Measurements from ENCODE around the gene POLN. TPM values are rescaled to one million over a fixed set of nuclear protein-coding genes. Genes with fewer than 3 reads are reported as not detected.

The POLN gene
- total RNA-seq, 2 experiments from 2014 or later: 2.1 to 2.3 TPM

DNA sequence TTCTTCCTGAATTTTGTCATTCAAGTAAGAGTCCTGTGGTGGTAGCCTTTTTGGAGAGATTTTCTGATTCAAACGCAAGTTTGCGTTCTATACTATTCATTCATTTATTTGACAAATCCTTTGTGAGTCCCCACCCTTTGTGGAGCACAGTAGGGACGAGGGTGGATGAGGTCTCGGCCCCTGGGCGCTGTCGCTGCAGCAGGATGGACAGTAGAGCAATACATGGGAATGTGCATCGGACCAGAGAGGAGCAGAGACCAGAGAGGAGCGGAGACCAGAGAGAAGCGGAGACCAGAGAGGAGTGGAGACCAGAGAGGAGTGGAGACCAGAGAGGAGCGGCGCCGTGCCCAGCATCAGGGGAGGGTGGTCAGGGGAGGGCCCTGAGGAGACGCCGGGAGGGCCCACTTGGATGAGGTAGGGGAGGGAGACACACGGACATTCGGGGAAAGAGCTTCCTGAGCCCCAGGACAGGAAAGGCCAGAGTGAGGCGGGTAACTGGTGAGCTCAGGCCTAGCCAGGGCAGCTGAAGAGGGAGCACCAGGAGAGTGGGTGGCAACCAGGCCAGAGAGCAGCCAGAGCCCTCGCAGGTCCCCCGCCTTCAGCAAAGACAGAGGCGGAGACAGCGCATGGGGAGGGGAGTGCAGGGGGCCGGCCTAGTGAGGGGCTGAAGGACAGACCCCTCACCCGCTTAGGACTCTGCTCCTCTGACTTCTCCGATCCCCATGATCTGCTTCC, 115.4 kb downstream of the POLN start:
- Mint-ChIP-seq H3K27ac (no peak overlapping the region), H3K4me3 (no peak overlapping the region), H3K36me3 (ENCODE audit: low read depth) (no peaks in the 10 kb centered on the region), H3K9me3 (no peaks in the 10 kb centered on the region), H3K27me3 (no peaks in the 10 kb centered on the region), H3K4me1 (ENCODE audit: low read depth) (no peaks in the 10 kb centered on the region)
- Histone ChIP-seq H3K4me1 (ENCODE audit: insufficient read depth, low read length) (no peaks in the 10 kb centered on the region), H3K27ac (ENCODE audit: low read depth in 1 of 2, low read length in 2 of 2) (no peak overlapping the region), H3K36me3 (ENCODE audit: insufficient read depth, low read length) (no peaks in the 10 kb centered on the region), H3K9me3 (ENCODE audit: control insufficient read depth in 1 of 2, insufficient read depth in 1 of 2, low read length in 2 of 2) (peaks cover 0 to 2% of the 10 kb centered on the region in 2 experiments), H3K27me3 (ENCODE audit: control insufficient read depth in 1 of 2, insufficient read depth in 2 of 2, low read length in 2 of 2) (no peaks in the 10 kb centered on the region), H3K4me3 (ENCODE audit: low read length) (no peak overlapping the region)
- TF ChIP-seq, protein P1, sequence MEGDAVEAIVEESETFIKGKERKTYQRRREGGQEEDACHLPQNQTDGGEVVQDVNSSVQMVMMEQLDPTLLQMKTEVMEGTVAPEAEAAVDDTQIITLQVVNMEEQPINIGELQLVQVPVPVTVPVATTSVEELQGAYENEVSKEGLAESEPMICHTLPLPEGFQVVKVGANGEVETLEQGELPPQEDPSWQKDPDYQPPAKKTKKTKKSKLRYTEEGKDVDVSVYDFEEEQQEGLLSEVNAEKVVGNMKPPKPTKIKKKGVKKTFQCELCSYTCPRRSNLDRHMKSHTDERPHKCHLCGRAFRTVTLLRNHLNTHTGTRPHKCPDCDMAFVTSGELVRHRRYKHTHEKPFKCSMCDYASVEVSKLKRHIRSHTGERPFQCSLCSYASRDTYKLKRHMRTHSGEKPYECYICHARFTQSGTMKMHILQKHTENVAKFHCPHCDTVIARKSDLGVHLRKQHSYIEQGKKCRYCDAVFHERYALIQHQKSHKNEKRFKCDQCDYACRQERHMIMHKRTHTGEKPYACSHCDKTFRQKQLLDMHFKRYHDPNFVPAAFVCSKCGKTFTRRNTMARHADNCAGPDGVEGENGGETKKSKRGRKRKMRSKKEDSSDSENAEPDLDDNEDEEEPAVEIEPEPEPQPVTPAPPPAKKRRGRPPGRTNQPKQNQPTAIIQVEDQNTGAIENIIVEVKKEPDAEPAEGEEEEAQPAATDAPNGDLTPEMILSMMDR (IDR thresholded peaks at IDR 0.05): no peak
- intact Hi-C loops (cut with DNase I, micrococcal nuclease): no loop called here
- ChIA-PET CTCF (no interaction called here), POLR2A (no interaction called here)
- DNase-seq (no peak), ATAC-seq (ENCODE audit: poor library complexity) (no peak)

DNA sequence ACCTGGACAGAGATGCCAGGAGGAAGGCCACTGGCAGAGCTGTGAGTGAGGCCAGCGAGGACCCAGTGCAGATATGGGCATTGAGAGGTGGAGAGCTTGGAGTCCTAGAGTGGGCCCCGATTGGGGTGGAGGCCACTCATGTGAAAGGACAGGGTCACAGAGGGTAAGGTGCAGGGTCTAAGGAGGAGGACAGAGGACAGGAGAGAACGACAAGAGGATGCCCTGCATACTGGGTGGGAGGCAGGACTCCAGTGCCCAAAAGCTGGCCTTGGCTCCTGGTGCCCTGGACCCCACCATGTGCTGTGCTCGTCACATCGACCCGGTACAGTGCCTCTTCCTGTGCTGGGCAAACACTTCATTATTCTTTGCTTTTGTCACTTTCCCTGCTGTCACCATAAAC, 116.1 kb downstream of the POLN start:
- POLR2A ChIA-PET: no interaction called here
- Mint-ChIP-seq H3K36me3 (ENCODE audit: low read depth) (no peaks in the 10 kb centered on the region), H3K4me3 (no peak overlapping the region), H3K9me3 (no peaks in the 10 kb centered on the region), H3K27ac (no peak overlapping the region), H3K27me3 (no peaks in the 10 kb centered on the region), H3K4me1 (ENCODE audit: low read depth) (no peaks in the 10 kb centered on the region)
- CTCF ChIA-PET: no interaction called here
- intact Hi-C loops (cut with DNase I, micrococcal nuclease): no loop called here
- ATAC-seq (ENCODE audit: poor library complexity): no peak
- no peak for DNase-seq
- Histone ChIP-seq H3K4me1 (ENCODE audit: insufficient read depth, low read length) (no peaks in the 10 kb centered on the region), H3K36me3 (ENCODE audit: insufficient read depth, low read length) (no peaks in the 10 kb centered on the region), H3K9me3 (ENCODE audit: control insufficient read depth in 1 of 2, insufficient read depth in 1 of 2, low read length in 2 of 2) (no peaks in the 10 kb centered on the region), H3K27ac (ENCODE audit: low read depth in 1 of 2, low read length in 2 of 2) (no peak overlapping the region), H3K27me3 (ENCODE audit: control insufficient read depth in 1 of 2, insufficient read depth in 2 of 2, low read length in 2 of 2) (no peaks in the 10 kb centered on the region), H3K4me3 (ENCODE audit: low read length) (no peak overlapping the region)
- TF ChIP-seq, protein P1 (IDR thresholded peaks at IDR 0.05): no peak

DNA sequence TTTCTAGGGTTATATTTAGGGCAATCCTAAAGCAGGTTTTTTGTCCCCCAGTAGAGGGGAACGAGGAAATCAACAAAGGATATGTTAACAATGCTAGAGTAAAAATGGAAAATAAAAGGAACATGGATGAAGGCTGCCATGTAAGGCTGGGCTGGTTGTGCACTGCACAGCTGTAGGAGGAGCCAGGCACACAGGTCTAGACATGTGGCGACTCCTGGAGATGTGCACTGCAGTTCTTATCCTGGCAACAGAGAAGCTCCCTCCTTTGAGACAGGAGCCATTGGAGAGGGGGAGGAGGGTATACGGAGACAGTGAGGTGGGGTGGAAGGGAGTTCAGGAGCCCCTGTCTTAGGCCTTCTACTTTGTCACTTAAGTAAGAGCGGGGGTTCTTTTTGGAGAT, 116.9 kb downstream of the POLN start:
- CTCF ChIA-PET: no interaction called here
- no peak overlapping the region for H3K27ac Mint-ChIP-seq

More for the DNA sequence above, 116.9 kb downstream of the POLN start:
- Histone ChIP-seq H3K4me1 (ENCODE audit: insufficient read depth, low read length) (no peaks in the 10 kb centered on the region), H3K9me3 (ENCODE audit: control insufficient read depth in 1 of 2, insufficient read depth in 1 of 2, low read length in 2 of 2) (no peaks in the 10 kb centered on the region), H3K4me3 (ENCODE audit: low read length) (no peak overlapping the region), H3K27me3 (ENCODE audit: control insufficient read depth in 1 of 2, insufficient read depth in 2 of 2, low read length in 2 of 2) (no peaks in the 10 kb centered on the region), H3K27ac (ENCODE audit: low read depth in 1 of 2, low read length in 2 of 2) (no peak overlapping the region), H3K36me3 (ENCODE audit: insufficient read depth, low read length) (no peaks in the 10 kb centered on the region)
- DNase-seq (no peak), ATAC-seq (ENCODE audit: poor library complexity) (no peak)
- TF ChIP-seq, protein P1 (IDR thresholded peaks at IDR 0.05): no peak
- Mint-ChIP-seq H3K27me3 (no peaks in the 10 kb centered on the region), H3K36me3 (ENCODE audit: low read depth) (no peaks in the 10 kb centered on the region), H3K9me3 (no peaks in the 10 kb centered on the region), H3K4me1 (ENCODE audit: low read depth) (no peaks in the 10 kb centered on the region), H3K4me3 (no peak overlapping the region)
- POLR2A ChIA-PET: no interaction called here
- intact Hi-C loops (cut with DNase I, micrococcal nuclease): no loop called here
